Gastrocnemius medialis (tissue), 4 donors: Measurements from ENCODE around the gene AUTS2.

Experiments
- POLR2A ChIP-seq, 2 donors: fragments of 450-650 bp; IDR thresholded peaks; one replicate each; pipeline ENCODE4 v1.6.1; 2017; ENCODE audit warnings: antibody characterized with exemption in 2 of 2, mild to moderate bottlenecking in 2 of 2, moderate library complexity in 2 of 2
- TF ChIP-seq, protein P1 (sequence below), 5 experiments: fragments of 450-650 bp in 3 of 5; fragments of 200-600 bp in 2 of 5; sonication (generic) in 2 of 5; IDR thresholded peaks in 4 of 5; conservative IDR thresholded peaks in 1 of 5; 1 replicate in 4 of 5; 2 replicates in 1 of 5; pipeline ENCODE4 v1.5.1; 2016 to 2019; ENCODE audit warnings: antibody characterized with exemption in 5 of 5, mild to moderate bottlenecking in 3 of 5, moderate library complexity in 3 of 5

DNA sequence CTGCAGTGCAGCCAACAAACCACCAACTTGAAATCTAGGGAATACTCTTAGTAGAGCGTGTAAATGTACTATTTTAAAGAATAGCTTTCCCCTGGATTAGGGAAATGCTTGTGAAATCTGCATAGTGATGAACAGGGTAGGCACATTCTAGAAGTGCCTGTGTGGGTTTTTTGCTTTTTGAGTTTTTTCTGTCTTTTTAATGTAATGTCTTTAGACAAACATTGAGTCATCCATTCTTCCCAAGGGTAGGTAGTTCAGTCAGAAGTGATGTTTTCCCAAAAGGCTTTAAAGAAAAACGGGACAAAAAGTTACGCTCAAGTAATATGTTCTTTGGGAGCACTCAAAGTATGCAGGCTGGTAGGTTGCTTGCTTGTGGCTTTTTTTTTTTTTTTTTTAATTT is 130.0 kb downstream of the AUTS2 start:
- TF ChIP-seq, protein P1, sequence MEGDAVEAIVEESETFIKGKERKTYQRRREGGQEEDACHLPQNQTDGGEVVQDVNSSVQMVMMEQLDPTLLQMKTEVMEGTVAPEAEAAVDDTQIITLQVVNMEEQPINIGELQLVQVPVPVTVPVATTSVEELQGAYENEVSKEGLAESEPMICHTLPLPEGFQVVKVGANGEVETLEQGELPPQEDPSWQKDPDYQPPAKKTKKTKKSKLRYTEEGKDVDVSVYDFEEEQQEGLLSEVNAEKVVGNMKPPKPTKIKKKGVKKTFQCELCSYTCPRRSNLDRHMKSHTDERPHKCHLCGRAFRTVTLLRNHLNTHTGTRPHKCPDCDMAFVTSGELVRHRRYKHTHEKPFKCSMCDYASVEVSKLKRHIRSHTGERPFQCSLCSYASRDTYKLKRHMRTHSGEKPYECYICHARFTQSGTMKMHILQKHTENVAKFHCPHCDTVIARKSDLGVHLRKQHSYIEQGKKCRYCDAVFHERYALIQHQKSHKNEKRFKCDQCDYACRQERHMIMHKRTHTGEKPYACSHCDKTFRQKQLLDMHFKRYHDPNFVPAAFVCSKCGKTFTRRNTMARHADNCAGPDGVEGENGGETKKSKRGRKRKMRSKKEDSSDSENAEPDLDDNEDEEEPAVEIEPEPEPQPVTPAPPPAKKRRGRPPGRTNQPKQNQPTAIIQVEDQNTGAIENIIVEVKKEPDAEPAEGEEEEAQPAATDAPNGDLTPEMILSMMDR (IDR thresholded peaks at IDR 0.05 in 4 of 5, conservative IDR thresholded peaks at IDR 0.05 in 1 of 5) = no peak
- TF ChIP-seq POLR2A (IDR thresholded peaks at IDR 0.05) = no peak
